HEK293 (cell line): ENCODE data around the gene APEX2.
"Not testable (repeated sequence)": the region's sequence is repeated elsewhere in the genome, so short reads cannot be mapped to it uniquely, and the experiment has no call there.

Experiments used
- CTCF ChIA-PET: fragments of 350-600 bp; formaldehyde crosslinking; extraction: SDS; loops from one replicate; lab custom pipeline; 2021; ENCODE audit warnings: antibody characterized with exemption; lab: Yijun Ruan, JAX
- POLR2A ChIA-PET: fragments of 300-600 bp; formaldehyde crosslinking; extraction: SDS; loops from one replicate; lab custom pipeline; 2020; ENCODE audit warnings: antibody characterized with exemption, inconsistent platforms; lab: Yijun Ruan, JAX
- H3K27ac ChIP-seq: fragments of 200-500 bp; sonication (Bioruptor generic); 2 replicates; pipeline ENCODE4 v1.5.1; 2014; ENCODE audit warnings: low read depth, low read length, control low read depth, inconsistent platforms; ENCODE audit errors: extremely low read depth
- H3K36me3 ChIP-seq, 2 experiments: fragments of 200-500 bp in 1 of 2; sonication (Bioruptor generic) in 1 of 2; 1 replicate in 1 of 2; 2 replicates in 1 of 2; pipeline ENCODE4 v1.5.1; 2014 to 2017; ENCODE audit warnings: inconsistent platforms in 2 of 2, low read length in 2 of 2; ENCODE audit not compliant: control insufficient read depth in 2 of 2, insufficient read depth in 1 of 2
- H3K4me1 ChIP-seq: fragments of 200-500 bp; sonication (Bioruptor generic); 2 replicates; pipeline ENCODE4 v1.5.1; 2014; ENCODE audit warnings: mild to moderate bottlenecking, low read length, inconsistent platforms; ENCODE audit not compliant: control insufficient read depth, insufficient read depth
- H3K4me3 ChIP-seq: 2 replicates; pipeline ENCODE4 v1.5.1; 2011; ENCODE audit warnings: low read depth, mild to moderate bottlenecking, control low read depth, low read length, moderate library complexity
- H3K9me3 ChIP-seq: fragments of 200-500 bp; sonication (Bioruptor generic); 2 replicates; pipeline ENCODE4 v1.5.1; 2014; ENCODE audit warnings: low read depth, low read length, inconsistent platforms; ENCODE audit not compliant: control insufficient read depth, insufficient read depth
- ATF2 ChIP-seq: fragments of 450-650 bp; formaldehyde crosslinking; IDR thresholded peaks from 2 replicates; pipeline ENCODE4 v1.5.1; 2016; ENCODE audit warnings: missing biosample characterization, missing genetic modification characterization, low read depth
- IKZF3 ChIP-seq: fragments of 450-650 bp; IDR thresholded peaks from 2 replicates; pipeline ENCODE4 v1.5.0; 2018; ENCODE audit warnings: missing biosample characterization, mild to moderate bottlenecking, missing genetic modification characterization, moderate library complexity
- INSM2 ChIP-seq: fragments of 450-650 bp; formaldehyde crosslinking; IDR thresholded peaks from 2 replicates; pipeline ENCODE4 v1.5.1; 2016; ENCODE audit warnings: missing biosample characterization, missing genetic modification characterization
- ZBTB49 ChIP-seq: fragments of 450-650 bp; formaldehyde crosslinking; IDR thresholded peaks from 2 replicates; pipeline ENCODE4 v1.5.1; 2016; ENCODE audit warnings: missing biosample characterization, missing genetic modification characterization, low read depth
- ZNF146 ChIP-seq: fragments of 450-650 bp; formaldehyde crosslinking; IDR thresholded peaks from 2 replicates; pipeline ENCODE4 v1.5.1; 2016; ENCODE audit warnings: missing biosample characterization, missing genetic modification characterization
- ZNF292 ChIP-seq: fragments of 450-650 bp; formaldehyde crosslinking; IDR thresholded peaks from 2 replicates; pipeline ENCODE4 v1.5.1; 2016; ENCODE audit warnings: low read depth, missing biosample characterization, missing genetic modification characterization, borderline replicate concordance
- ZNF530 ChIP-seq: fragments of 450-650 bp; formaldehyde crosslinking; IDR thresholded peaks from 2 replicates; pipeline ENCODE4 v1.5.1; 2016; ENCODE audit warnings: low read depth, missing biosample characterization, missing genetic modification characterization
- ZNF549 ChIP-seq: fragments of 450-650 bp; IDR thresholded peaks from 2 replicates; pipeline ENCODE4 v1.5.1; 2018; ENCODE audit warnings: missing biosample characterization, missing genetic modification characterization, mild to moderate bottlenecking, inconsistent platforms, moderate library complexity
- ZNF610 ChIP-seq: fragments of 450-650 bp; formaldehyde crosslinking; IDR thresholded peaks from 2 replicates; pipeline ENCODE4 v1.5.1; 2016; ENCODE audit warnings: missing biosample characterization, missing genetic modification characterization, borderline replicate concordance
- ZNF76 ChIP-seq: fragments of 450-650 bp; formaldehyde crosslinking; IDR thresholded peaks from 2 replicates; pipeline ENCODE4; 2016; ENCODE audit warnings: low read depth, missing biosample characterization, missing genetic modification characterization, borderline replicate concordance
- ZNF843 ChIP-seq: fragments of 450-650 bp; formaldehyde crosslinking; IDR thresholded peaks from 2 replicates; pipeline ENCODE4 v1.5.1; 2016; ENCODE audit warnings: missing biosample characterization, missing genetic modification characterization

Gene APEX2

GRCh38 chrX:54983306-54983705, 16.9 kb upstream of the APEX2 start:
- not testable (repeated sequence) for H3K4me1 ChIP-seq
- TF ChIP-seq ZNF146 (tag by site-specific recombination) (peak; percentile 72), ATF2 (peak; percentile 41; the same call in 1 of the 2 replicates)
- TF ChIP-seq, all 188 proteins: peak for 2; not testable (repeated sequence) for 186
- H3K27ac ChIP-seq, H3K36me3 ChIP-seq, POLR2A ChIA-PET, H3K9me3 ChIP-seq, H3K4me3 ChIP-seq, CTCF ChIA-PET: not testable (repeated sequence)

- no peaks in the 10 kb centered on the region for H3K4me1 ChIP-seq
- H3K36me3 ChIP-seq: no peaks in the 10 kb centered on the region
- POLR2A ChIA-PET: no interaction called here
- H3K27ac ChIP-seq: no peak overlapping the region
- H3K9me3 ChIP-seq: no peaks in the 10 kb centered on the region
- TF ChIP-seq IKZF3 (tag by site-specific recombination): no peak
- no peak for TF ChIP-seq INSM2
- no peak for TF ChIP-seq ZNF549 (tag by site-specific recombination)
- no peak overlapping the region for H3K4me3 ChIP-seq
- CTCF ChIA-PET: no interaction called here
Observed at GRCh38 chrX:54991706-54992105, 8.5 kb upstream of the APEX2 start.

GRCh38 chrX:54992911-54993622, 7.1 kb upstream of the APEX2 start:
- ChIA-PET CTCF (interaction anchor here (0.6 kb wide), 1 partner anchor 25 kb away, joined by 3 read pairs; no protein-coding TSS in a partner anchor), POLR2A (no interaction called here)
- no peaks in the 10 kb centered on the region for H3K9me3 ChIP-seq
- no peak overlapping the region for H3K4me3 ChIP-seq
- H3K27ac ChIP-seq: no peak overlapping the region
- no peaks in the 10 kb centered on the region for H3K36me3 ChIP-seq
- TF ChIP-seq ZNF530 (tag by site-specific recombination) (no peak), ZNF610 (tag by site-specific recombination) (no peak), ZNF76 (tag by site-specific recombination) (no peak)
- no peaks in the 10 kb centered on the region for H3K4me1 ChIP-seq

GRCh38 chrX:54994099-54994498, 6.1 kb upstream of the APEX2 start, which contains the start of gene PFKFB1:
Gene PFKFB1, minus strand, starts transcription at chrX:54994188. Its CDS starts 181 bp downstream, at chrX:54994007.
- no peaks in the 10 kb centered on the region for H3K36me3 ChIP-seq
- TF ChIP-seq ZNF843: no peak
- TF ChIP-seq ZNF292 (tag by site-specific recombination): no peak
- TF ChIP-seq ATF2: no peak
- no peak for TF ChIP-seq ZBTB49 (tag by site-specific recombination)
- ChIA-PET CTCF (interaction anchor here (0.6 kb wide), 1 partner anchor 33 kb away, joined by 4 read pairs; no protein-coding TSS in a partner anchor), POLR2A (no interaction called here)
- no peak within 1 kb of the TSS for H3K4me3 ChIP-seq
- no peaks in the 10 kb centered on the region for H3K4me1 ChIP-seq
- H3K9me3 ChIP-seq: no peaks in the 10 kb centered on the region
- H3K27ac ChIP-seq: no peak within 1 kb of the TSS
